ENCODE results near the gene NFIL3. TPM values are rescaled to one million over a fixed set of nuclear protein-coding genes. Genes with fewer than 3 reads are reported as not detected.

The NFIL3 gene
- polyA plus RNA-seq, 1 of the 3 experiments (the other 2 are of a cell fraction): 9.3 TPM

DNA sequence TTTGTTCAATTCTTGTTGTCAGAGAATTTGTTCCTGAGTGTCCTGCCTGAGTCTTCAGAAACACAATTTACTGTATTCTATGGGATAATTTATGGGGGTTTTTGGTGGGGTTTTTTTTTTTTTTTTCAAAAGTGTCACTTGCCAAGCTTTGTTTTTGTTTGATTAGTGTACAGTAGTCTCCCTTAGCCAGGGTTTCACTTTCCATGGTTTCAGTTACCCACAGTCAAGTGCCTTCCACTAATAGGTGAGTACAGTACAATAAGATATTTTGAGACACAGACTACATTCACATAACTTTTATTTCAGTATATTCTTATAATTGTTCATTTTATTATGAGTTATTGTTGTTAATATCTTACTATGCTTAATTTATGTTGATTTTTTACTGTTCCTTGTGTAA, 36.9 kb downstream of the NFIL3 start (continued):
- TF ChIP-seq, protein P1, sequence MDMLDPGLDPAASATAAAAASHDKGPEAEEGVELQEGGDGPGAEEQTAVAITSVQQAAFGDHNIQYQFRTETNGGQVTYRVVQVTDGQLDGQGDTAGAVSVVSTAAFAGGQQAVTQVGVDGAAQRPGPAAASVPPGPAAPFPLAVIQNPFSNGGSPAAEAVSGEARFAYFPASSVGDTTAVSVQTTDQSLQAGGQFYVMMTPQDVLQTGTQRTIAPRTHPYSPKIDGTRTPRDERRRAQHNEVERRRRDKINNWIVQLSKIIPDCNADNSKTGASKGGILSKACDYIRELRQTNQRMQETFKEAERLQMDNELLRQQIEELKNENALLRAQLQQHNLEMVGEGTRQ (IDR thresholded peaks at IDR 0.05; ENCODE audit: borderline replicate concordance, low read depth, low read length): no peak

DNA sequence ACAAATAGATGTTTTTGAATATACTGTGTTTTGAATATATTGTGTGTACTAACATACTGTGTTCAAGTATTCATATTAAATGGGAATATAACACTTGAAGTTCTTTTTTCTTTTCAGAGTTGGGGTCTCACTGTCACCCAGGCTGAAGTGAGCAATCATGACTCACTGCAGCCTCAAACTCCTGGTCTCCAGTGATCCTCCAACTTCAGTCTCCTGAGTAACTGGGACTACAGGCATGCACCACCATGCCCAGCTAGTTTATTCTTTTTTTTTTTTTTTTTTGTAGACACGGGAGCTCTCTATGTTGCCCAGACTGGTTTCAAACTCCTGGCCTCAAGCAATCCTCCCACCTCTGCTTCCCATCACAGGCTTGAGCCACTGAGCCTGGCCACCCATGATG, 38.7 kb downstream of the NFIL3 start:
- no peak overlapping the region for H3K4me2 ChIP-seq
- ChIA-PET POLR2A (no interaction called here), CTCF (no interaction called here)
- no peak overlapping the region for H3K4me3 ChIP-seq (ENCODE audit: low read depth in 2 of 2, low read length in 1 of 2)
- DNase-seq: no peak
- H3K9ac ChIP-seq: no peak overlapping the region
- H3K4me1 ChIP-seq (ENCODE audit: control insufficient read depth in 1 of 2, insufficient read depth in 2 of 2, low read depth in 1 of 2, low read length in 1 of 2): no peaks in the 10 kb centered on the region
- H4K20me1 ChIP-seq (ENCODE audit: insufficient read depth): no peaks in the 10 kb centered on the region
- no peaks in the 10 kb centered on the region for H3K27me3 ChIP-seq (ENCODE audit: insufficient read depth)
- H3K27ac ChIP-seq (ENCODE audit: low read depth in 2 of 2, low read length in 1 of 2): no peak overlapping the region
- no peaks in the 10 kb centered on the region for H3K9me3 ChIP-seq
- WGBS (ENCODE audit: low lambda C conversion rate): 79% methylated on average over 1 of the region's 1 CpG
- H2AFZ ChIP-seq (ENCODE audit: low read depth): no peak overlapping the region
- no peaks in the 10 kb centered on the region for H3K36me3 ChIP-seq (replicated peaks in 1 of 2; ENCODE audit: control insufficient read depth in 1 of 2, insufficient read depth in 2 of 2, low read length in 1 of 2)
- H3K9me2 ChIP-seq: no peaks in the 10 kb centered on the region; the same call in 1 of the 2 replicates
- TF ChIP-seq, protein P2, sequence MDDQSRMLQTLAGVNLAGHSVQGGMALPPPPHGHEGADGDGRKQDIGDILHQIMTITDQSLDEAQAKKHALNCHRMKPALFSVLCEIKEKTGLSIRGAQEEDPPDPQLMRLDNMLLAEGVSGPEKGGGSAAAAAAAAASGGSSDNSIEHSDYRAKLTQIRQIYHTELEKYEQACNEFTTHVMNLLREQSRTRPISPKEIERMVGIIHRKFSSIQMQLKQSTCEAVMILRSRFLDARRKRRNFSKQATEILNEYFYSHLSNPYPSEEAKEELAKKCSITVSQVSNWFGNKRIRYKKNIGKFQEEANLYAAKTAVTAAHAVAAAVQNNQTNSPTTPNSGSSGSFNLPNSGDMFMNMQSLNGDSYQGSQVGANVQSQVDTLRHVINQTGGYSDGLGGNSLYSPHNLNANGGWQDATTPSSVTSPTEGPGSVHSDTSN (IDR thresholded peaks at IDR 0.05): no peak
- TF ChIP-seq, protein P3, sequence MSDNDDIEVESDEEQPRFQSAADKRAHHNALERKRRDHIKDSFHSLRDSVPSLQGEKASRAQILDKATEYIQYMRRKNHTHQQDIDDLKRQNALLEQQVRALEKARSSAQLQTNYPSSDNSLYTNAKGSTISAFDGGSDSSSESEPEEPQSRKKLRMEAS (IDR thresholded peaks at IDR 0.05; ENCODE audit: low read depth): no peak
- TF ChIP-seq SMC3 (IDR thresholded peaks at IDR 0.05; ENCODE audit: low read depth, low read length): no peak
- no peak for TF ChIP-seq SIN3A (IDR thresholded peaks at IDR 0.05; ENCODE audit: borderline replicate concordance, low read depth, low read length)
- TF ChIP-seq RXRA (IDR thresholded peaks at IDR 0.05; ENCODE audit: borderline replicate concordance, low read depth): no peak
- TF ChIP-seq, protein P4, sequence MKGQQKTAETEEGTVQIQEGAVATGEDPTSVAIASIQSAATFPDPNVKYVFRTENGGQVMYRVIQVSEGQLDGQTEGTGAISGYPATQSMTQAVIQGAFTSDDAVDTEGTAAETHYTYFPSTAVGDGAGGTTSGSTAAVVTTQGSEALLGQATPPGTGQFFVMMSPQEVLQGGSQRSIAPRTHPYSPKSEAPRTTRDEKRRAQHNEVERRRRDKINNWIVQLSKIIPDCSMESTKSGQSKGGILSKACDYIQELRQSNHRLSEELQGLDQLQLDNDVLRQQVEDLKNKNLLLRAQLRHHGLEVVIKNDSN (IDR thresholded peaks at IDR 0.05; ENCODE audit: borderline replicate concordance, low read depth): no peak
- no peak for TF ChIP-seq YY1 (IDR thresholded peaks at IDR 0.05; ENCODE audit: low read depth)
- TF ChIP-seq RAD21 (IDR thresholded peaks at IDR 0.05; ENCODE audit: low read length): no peak
- no peak for TF ChIP-seq FOSL2 (IDR thresholded peaks at IDR 0.05; ENCODE audit: borderline replicate concordance, low read depth)
- TF ChIP-seq NRF1 (IDR thresholded peaks at IDR 0.05; ENCODE audit: low read depth, low read length): no peak
- TF ChIP-seq, protein P5, sequence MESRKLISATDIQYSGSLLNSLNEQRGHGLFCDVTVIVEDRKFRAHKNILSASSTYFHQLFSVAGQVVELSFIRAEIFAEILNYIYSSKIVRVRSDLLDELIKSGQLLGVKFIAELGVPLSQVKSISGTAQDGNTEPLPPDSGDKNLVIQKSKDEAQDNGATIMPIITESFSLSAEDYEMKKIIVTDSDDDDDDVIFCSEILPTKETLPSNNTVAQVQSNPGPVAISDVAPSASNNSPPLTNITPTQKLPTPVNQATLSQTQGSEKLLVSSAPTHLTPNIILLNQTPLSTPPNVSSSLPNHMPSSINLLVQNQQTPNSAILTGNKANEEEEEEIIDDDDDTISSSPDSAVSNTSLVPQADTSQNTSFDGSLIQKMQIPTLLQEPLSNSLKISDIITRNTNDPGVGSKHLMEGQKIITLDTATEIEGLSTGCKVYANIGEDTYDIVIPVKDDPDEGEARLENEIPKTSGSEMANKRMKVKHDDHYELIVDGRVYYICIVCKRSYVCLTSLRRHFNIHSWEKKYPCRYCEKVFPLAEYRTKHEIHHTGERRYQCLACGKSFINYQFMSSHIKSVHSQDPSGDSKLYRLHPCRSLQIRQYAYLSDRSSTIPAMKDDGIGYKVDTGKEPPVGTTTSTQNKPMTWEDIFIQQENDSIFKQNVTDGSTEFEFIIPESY (IDR thresholded peaks at IDR 0.05; ENCODE audit: borderline replicate concordance, low read depth): no peak
- no peak for TF ChIP-seq FOXJ3 (CRISPR knock-in tag; IDR thresholded peaks at IDR 0.05)
- TF ChIP-seq POLR2AphosphoS5 (IDR thresholded peaks at IDR 0.05; ENCODE audit: low read depth, low read length): no peak
- no peaks in the 10 kb centered on the region for H3K79me2 ChIP-seq (ENCODE audit: insufficient read depth)
- no peaks in the 10 kb centered on the region for H3F3A ChIP-seq (replicated peaks; ENCODE audit: insufficient read depth)

All from SK-N-SH (cell line).